ENCODE results near the gene CLDN24. TPM values are rescaled to one million over a fixed set of nuclear protein-coding genes. Genes with fewer than 3 reads are reported as not detected.

CLDN24 gene
- total RNA-seq, 2 experiments from 2014 or later = not detected

Other genes with a start within 250 kb of the CLDN24 start
- gene WWC2, start 223.2 kb downstream of the CLDN24 start, total RNA-seq = under 1 TPM; 0.05 to 0.20 TPM
- gene CLDN22, start 2.1 kb downstream of the CLDN24 start, total RNA-seq = not detected
- gene CDKN2AIP, start 122.2 kb upstream of the CLDN24 start, total RNA-seq = 10 to 100 TPM; 27.8 to 28.8 TPM
- 10 to 100 TPM; 11.4 to 12.4 TPM for gene ING2, start 182.6 kb upstream of the CLDN24 start, total RNA-seq

Data from activated CD8-positive, alpha-beta memory T cell treated with anti-CD3 and anti-CD28 coated beads, Interleukin-2, amount 10 ng/mL, durations not matched to agents 7 days and 5 days (primary cell).